GM12875 (cell line): ENCODE measurements around the gene INPP5A.

Experiments
- H3K4me3 ChIP-seq: one replicate; pipeline ENCODE4 v1.5.1; 2011; ENCODE audit warnings: low read depth, low read length, control low read depth
- TF ChIP-seq, protein P1 (sequence below): IDR thresholded peaks from 2 replicates; pipeline ENCODE4 v1.5.1; 2011; ENCODE audit warnings: low read depth, mild to moderate bottlenecking, control low read depth, inconsistent platforms, low read length, moderate library complexity, borderline replicate concordance; ENCODE audit not compliant: insufficient read depth

The INPP5A gene

DNA sequence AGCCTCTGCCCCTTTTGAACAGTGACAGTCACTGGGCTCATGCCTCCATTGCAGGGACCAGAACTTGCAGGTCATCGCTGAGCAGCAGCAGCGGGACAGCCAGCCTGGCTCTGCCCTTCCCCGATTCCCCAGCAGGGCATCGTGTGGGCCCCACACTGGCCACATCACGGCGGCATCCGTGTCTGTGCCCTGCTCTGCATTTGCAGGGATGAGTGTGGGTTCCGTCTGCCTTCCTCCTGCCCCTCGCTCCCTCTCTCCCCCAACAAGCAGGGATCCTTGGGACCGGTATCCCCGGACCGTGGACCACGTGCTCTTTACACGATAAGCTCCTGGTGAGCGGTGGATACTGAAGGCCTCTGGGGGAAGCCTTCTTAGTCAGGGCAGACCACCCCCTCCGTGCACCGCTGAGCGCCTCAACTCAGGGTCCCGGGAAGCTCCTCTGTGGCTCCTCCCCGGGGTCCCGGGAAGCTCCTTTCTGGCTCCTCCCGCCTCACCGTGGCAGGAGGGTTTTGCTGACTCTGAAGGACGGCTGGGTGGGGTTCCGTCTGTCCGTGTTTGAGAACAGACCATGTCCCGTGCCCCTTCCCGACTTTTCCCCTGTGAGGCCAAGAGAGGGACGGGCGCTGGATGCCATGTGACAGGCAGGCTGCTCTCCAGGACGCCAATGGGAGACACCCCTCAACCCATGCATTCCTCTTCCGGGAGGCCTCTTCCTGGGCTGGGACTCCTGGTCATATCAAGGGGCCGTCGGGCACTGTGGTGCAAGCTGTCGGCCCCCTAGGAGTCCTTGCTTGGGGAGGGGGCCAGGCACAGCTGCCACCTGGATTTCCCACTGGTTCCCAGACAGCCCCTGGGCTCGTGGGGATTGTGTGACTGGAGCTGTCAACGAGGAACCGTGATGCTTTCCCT, 271.9 kb downstream of the INPP5A start:
- TF ChIP-seq, protein P1, sequence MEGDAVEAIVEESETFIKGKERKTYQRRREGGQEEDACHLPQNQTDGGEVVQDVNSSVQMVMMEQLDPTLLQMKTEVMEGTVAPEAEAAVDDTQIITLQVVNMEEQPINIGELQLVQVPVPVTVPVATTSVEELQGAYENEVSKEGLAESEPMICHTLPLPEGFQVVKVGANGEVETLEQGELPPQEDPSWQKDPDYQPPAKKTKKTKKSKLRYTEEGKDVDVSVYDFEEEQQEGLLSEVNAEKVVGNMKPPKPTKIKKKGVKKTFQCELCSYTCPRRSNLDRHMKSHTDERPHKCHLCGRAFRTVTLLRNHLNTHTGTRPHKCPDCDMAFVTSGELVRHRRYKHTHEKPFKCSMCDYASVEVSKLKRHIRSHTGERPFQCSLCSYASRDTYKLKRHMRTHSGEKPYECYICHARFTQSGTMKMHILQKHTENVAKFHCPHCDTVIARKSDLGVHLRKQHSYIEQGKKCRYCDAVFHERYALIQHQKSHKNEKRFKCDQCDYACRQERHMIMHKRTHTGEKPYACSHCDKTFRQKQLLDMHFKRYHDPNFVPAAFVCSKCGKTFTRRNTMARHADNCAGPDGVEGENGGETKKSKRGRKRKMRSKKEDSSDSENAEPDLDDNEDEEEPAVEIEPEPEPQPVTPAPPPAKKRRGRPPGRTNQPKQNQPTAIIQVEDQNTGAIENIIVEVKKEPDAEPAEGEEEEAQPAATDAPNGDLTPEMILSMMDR = no peak
- no peak overlapping the region for H3K4me3 ChIP-seq

DNA sequence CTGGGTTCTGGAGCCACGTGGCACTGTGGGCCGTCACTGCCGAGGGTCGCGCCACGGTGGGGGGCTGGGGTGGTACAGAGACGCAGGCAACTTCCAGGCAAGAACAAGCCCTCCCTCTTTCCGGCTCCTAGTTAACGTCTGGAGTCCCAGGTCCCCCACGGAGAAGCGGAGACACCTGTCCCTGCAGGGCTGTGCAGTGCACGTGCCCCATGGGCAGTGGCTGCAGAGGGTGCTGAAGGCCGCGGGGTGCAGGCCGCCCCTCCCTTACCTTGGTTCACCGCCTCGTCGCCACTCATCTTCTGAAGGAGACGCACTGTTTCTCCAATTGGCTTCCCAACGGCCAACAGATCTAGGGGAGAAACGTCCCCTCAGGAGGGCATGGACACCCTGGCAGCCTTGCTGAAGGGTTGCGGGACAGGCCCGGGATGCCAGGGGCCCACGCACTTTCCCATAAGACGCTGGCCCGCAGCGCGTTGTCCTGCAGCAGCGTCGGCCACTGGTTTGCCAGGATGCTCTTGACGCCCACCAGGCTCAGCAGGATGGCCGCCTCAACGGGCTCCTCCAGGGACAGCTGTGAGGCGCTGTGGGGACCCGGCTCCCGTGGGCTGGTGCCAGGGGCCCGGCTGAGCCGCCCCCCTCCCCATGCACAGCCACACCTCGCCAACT, 272.7 kb downstream of the INPP5A start:
- H3K4me3 ChIP-seq = no peak overlapping the region
- TF ChIP-seq, protein P1 = no peak

DNA sequence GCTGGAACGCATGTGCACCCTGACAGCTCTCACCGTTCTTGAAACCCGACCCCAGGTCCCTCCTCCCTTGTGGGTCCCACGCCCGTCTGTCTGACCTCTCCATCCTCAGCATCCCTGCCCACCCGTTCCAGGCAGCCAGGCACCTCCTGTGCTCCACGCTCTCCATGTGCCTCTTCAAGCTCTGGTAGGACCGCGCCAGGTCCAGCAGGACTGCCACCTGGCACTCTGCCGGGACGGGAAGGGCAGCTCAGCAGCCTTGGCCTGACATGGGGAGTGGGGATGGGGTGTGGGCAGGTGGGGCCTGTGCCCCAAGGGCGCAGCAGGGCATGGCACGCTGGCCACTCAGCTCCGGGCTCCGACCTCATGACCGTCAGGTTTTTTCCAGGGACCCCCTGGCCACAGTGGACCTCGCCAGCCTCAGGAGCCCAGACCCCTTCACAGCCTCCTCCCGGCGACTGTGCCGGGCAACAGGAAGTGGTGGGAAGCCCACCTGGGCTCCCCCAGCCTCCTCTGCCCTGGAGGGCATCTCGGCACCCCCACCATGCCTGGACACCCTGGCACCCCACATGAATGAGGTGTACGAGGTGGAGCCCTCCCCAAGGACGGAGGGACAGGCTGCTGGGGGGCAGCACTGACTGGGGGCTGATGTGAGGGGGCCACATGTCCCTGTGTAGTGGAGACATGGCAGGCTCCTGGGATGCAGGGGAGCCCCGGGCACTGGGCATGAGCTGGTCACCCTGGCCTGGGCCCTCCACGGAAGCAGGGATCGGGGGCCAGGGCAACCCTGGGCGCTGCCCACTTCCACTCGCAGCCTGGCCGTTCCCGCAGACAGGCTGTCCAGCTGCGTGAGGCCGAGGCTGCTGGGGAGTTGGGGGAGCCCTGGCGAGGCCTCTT, 273.5 kb downstream of the INPP5A start:
- TF ChIP-seq, protein P1 = no peak
- H3K4me3 ChIP-seq = no peak overlapping the region

- TF ChIP-seq, protein P1 = no peak
- no peak overlapping the region for H3K4me3 ChIP-seq
Observed at GRCh38 chr10:132811891-132812481, 274.4 kb downstream of the INPP5A start.

DNA sequence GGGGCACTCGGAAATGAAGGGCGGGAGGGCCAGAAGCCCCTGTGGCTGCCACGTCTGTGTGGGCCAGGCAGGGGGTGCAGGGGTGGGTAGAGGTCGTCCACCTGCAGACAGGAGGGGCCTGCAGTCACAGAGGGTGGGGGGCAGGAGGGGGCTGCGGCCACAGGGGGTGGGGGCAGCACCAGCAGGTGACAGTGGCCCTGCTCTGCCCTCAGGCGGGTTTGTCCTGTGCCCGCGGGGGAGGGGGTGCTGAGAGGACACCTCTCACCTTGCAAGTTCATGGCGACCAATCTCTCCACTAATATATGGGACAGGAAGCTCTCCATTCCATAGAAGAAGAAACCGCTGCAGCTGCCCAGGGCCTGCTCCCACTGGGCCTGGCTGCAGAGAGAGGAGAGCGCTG, 274.9 kb downstream of the INPP5A start:
- TF ChIP-seq, protein P1 = no peak

DNA sequence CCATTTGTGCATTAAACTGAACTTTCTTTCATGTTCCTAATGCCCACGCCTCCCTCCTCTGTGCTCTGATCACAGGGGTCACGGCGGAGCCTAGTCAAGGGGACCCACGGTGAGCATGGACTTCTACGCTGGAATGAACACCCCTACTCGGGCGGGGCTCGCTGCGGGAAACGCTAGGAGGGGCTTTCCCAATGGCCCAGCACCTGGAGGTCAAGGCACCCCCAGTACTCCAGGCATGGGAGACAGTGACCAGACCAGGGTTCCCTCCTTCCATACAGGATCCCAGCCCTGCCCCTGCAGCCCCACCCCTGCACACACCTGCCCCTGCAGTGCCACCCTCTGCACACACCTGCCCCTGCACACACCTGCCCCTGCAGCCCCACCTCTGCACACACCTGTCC, 275.4 kb downstream of the INPP5A start:
- TF ChIP-seq, protein P1 = no peak
- H3K4me3 ChIP-seq = no peak overlapping the region

More for the DNA sequence above, 274.9 kb downstream of the INPP5A start:
- no peak overlapping the region for H3K4me3 ChIP-seq
